ENCODE measurements around the gene ADH1A.

DNA sequence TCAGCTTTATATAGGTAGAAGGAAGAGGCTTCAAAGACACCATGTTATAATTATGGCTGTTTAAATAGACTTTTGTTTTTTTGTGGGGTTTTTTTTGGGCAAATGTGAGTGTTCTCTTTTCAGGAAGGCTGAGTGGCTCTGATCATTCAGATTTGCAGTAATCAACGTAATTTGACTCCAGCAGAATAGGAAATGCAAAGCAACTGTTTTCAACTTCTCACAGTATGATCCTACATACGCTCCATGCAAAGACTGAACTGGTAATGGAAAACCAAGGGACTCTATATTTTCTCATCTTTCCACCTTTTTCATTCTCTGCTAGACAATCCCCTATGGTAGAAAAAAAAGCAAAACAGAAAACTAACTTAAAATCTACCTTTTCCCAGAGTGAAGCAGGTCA is 19.6 kb upstream of the ADH1A start:
- TF ChIP-seq, protein P1, sequence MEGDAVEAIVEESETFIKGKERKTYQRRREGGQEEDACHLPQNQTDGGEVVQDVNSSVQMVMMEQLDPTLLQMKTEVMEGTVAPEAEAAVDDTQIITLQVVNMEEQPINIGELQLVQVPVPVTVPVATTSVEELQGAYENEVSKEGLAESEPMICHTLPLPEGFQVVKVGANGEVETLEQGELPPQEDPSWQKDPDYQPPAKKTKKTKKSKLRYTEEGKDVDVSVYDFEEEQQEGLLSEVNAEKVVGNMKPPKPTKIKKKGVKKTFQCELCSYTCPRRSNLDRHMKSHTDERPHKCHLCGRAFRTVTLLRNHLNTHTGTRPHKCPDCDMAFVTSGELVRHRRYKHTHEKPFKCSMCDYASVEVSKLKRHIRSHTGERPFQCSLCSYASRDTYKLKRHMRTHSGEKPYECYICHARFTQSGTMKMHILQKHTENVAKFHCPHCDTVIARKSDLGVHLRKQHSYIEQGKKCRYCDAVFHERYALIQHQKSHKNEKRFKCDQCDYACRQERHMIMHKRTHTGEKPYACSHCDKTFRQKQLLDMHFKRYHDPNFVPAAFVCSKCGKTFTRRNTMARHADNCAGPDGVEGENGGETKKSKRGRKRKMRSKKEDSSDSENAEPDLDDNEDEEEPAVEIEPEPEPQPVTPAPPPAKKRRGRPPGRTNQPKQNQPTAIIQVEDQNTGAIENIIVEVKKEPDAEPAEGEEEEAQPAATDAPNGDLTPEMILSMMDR (IDR thresholded peaks at IDR 0.05 in 8 of 11, conservative IDR thresholded peaks at IDR 0.05 in 3 of 11): no peak
- TF ChIP-seq POLR2A (IDR thresholded peaks at IDR 0.05): no peak

Data from spleen (tissue), 7 donors.